Limb (tissue), 2 donors: ENCODE data around the gene TRMT112.

Experiments used
- DNase-seq, 2 donors: peaks; one replicate each; pipeline ENCODE4 v3.0.0-alpha.2; 2016; ENCODE audit errors: extremely low spot score in 2 of 2

The TRMT112 gene

DNA sequence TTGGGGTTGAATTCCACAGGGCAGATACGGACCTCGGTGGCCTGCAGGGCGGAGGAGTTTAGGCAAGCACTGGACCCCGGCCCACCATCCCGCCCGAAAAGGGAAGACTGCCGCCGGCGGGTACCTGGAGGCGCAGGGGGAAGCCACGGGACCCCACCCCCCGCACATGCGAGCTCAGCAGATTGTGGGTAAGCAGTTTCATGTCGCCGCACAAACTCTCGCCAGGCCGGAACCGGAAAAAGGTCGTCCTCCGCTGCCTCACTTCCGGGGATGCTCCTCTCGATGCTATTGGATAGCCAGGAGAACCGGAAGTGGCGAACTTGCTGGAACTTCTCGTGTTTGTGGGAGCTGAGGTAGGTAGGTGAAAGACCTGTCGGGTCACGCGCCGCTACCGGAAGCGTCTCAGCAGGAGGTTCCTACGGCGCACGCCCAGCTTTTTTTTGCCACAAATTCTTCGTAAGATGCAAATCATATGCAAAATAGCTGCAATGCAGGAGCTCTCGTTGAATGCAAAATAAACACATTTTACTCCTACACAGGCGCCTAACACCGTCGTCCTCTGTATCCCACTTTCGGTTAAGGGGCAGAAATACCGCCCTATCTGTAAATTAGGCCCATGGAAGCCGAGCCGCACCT, at the start of gene TRMT112:
Gene TRMT112 (minus strand): TSS at position 235 of the 636 bp plus-strand sequence. CDS start 33 bp downstream, at position 202.
- DNase-seq: peak; percentile 93 to 96

DNA sequence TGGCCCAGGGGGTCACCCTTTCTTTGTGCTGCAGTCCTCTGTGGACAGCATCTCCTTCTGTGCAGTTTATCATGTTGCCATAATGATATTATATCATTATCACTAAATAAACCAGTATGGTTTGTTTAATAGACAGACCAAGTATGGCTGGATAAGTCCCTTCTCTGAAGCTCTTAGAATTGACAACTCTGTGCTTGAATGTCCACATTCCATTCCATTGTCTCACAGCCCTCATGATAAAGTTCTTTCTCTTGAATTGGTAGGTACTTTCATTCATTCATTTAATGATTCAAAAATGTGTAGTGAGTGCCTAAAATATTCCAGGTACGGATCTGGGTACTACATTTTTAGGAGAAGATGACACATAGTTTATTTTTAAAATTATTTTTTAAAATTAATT, 49.4 kb upstream of the TRMT112 start:
- no peak for DNase-seq

DNA sequence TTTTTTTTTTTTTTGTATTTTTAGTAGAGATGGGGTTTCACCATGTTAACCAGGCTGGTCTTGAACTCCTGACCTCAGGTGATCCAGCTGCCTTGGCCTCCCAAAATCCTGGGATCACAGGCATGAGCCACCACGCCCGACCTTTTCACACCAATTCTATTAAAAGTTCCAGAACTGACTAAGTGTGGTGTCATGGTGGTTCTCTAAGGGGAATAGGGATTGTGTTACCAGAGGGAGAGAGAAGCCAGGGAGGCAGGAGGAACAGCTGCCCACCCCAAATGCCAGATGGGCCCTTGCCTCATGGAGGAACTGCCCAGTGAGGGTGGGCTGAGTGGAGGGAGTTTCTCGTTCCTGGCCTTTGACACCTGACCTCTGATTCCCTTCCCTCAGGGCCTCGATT, 47.6 kb upstream of the TRMT112 start:
- DNase-seq: no peak

DNA sequence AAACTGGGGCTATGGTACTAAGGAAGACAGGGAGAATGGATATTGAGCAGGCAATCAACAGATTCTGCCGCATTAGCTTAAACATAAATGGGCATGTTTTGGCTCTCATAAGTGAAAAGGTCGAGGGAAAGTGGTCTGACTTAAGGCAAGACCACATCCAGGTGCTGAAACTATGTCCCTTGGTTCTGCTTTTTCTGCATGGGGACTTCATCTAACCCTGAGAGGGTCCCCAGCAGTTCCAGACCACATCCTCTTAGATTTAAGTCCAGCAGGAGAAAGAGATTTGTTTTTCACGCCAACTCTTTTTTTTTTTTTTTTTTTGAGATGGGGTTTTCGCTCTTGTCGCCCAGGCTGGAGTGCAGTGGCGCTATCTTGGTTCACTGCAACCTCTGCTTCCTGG, 47.1 kb upstream of the TRMT112 start:
- no peak for DNase-seq

DNA sequence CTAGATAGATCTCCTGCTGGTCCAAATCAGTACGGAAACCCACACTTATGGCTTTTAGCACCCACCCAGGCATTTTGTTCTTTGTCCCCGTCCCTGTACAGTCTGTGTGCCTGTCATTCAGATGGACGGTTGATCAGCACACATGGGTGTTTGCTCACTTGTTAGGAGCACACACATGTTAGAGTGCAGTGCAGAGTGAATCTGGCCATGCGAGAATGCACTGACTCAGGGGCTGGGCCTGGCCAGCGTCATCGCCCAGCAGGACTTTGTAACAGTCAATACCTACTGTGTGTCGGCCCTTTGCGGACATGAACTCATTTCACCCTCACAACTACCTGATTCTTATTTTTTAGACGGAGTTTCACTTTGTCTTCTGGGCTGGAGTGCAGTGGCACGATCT, 45.0 kb upstream of the TRMT112 start:
- DNase-seq: no peak

DNA sequence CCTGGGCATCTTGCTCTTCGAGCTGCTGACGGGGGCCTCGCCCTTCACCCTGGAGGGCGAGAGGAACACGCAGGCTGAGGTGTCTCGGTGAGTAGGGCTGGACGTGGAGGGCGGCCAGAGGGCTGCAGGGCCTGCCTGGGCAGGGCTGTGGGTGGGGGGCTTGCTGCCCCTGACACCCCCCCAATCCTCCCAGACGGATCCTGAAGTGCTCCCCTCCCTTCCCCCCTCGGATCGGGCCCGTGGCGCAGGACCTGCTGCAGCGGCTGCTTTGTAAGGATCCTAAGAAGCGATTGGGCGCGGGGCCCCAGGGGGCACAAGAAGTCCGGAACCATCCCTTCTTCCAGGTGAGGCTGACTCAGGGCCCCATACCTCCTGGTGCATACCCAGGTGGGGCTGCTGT, 44.3 kb upstream of the TRMT112 start:
- DNase-seq: no peak

DNA sequence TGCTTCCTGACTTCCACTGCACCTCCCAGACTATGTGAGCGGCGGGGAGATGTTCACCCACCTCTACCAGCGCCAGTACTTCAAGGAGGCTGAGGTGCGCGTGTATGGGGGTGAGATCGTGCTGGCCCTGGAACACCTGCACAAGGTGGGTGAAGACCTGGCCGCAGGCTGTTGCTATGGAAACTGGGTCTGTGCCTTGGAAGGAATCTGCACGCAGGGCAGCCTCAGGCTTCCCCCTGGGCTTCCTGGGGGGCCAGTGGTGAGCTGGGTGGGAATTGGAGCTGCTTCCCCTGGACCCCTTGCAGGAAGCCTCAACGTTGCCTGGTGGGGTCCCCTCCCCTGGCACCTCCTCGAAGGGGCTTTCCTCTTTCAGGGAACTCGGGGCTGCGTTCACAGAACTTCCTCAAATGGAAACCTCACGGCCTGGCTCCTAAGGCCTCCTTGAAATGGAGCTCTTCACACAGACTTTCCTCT, 43.1 kb upstream of the TRMT112 start:
- DNase-seq: no peak

DNA sequence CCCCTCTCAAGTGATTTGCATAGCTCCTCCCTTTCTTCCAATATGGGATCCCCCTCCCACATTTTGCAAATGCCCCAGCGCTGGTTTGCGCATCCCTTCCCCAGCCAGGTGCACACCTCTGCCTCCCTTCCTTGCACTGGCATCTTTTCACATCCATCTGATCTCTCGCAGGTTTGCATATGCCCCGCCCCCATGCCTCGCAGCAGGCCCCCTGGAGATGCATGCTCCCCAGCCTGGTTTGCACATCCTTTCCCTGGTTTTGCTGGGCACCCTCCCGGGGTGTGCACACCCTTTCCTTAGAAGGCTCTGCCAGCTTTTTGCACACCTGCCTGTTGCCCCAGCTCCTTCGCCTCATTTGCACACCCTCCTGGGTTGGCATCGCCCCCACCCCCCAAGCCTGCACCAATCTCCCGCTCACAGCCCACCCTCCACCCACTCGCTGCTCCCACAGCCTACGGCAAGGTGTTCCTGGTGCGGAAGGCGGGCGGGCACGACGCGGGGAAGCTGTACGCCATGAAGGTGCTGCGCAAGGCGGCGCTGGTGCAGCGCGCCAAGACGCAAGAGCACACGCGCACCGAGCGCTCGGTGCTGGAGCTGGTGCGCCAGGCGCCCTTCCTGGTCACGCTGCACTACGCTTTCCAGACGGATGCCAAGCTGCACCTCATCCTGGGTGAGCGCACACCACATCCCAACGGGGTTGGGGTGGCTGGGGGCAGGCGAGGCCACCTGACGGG, 42.5 kb upstream of the TRMT112 start:
- peak in 1 of 2 donors; percentile 58 for DNase-seq

DNA sequence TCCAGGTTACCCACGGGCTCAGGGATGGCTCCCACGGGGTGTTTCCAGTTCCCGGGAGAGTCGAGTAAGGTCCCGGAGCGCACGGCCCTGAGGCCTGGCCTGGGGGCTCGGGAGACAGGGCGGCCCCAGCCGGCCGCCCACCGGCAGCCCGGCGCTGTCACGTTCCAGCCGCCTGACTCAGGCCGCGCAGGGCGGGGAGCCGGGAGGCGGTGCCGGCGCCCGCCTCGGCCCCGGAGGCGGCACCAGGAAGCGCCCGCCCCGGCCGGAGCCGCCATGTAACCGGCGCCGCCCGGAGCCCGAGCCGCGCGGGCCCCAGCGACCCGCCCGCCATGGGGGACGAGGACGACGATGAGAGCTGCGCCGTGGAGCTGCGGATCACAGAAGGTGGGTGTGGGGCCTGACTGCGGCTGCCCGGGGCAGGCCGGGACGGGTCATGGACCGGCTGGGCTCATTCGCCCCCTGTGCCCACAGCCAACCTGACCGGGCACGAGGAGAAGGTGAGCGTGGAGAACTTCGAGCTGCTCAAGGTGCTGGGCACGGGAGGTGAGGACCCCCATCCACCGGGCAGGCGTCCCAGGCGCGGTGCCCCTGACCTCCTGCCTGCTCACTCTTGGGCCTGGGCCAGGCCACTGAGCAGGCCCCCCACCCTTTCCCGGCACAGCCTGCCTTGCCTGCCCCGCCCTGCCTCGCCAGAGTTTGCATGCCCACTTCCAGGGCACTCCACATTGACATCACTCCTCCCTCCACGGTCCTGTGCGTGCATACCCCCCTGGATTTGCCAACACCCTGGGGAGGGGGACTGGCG, 41.8 kb upstream of the TRMT112 start, which contains the start of gene RPS6KA4:
Gene RPS6KA4 (plus strand): TSS at position 256 of the 805 bp plus-strand sequence. CDS start 74 bp downstream, at position 330.
- peak in 1 of 2 donors; percentile 76 for DNase-seq

DNA sequence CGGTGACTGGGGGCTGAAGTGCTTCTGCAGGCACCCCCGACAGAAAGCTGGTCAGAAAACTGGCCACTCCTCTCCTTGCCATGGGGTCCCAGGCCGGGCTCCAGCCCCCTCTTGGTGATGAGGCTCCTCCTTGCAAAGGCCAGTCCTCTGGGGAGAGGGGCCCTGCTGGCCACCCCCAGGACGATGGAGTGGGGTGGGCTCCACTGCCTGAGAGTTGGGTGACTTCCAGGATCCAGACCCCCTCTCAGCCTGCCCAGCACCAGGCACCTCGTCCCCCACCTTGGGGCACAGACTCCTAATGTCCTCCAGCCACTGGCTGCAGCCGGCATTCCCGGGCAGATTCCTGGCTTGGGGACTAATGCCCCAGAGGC, 41.2 kb upstream of the TRMT112 start:
- DNase-seq: no peak

DNA sequence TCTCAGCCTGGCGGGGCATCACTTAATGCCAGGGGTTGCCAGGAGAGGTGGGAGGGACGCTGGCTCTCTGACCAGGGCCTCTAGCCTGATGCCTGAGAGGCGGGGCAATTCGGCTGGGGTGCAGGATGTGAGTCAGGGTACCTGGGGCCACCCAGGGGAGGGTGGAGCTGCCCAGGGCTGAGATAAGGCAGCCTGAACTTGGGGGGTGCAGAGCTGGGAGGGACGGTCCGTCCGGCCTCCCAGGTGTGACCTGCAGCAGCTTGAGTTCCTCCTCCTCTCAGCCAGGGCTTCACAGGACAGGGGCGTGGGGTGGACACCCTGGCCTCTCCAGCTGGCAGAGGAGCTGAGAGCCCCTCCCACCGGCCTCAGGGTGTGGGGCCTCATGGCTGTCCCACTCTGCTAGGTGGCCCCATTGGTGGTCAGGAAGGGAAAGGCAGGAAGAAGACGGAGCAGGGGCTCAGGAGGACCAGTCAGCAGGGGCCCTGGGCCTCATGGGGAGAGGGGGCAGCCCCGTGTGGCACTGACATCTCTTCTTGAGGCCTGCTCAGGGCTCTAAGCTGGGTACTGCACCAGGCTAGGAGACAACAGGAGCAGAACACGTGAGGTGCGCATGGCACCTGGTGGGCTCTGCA, 40.7 kb upstream of the TRMT112 start:
- no peak for DNase-seq

DNA sequence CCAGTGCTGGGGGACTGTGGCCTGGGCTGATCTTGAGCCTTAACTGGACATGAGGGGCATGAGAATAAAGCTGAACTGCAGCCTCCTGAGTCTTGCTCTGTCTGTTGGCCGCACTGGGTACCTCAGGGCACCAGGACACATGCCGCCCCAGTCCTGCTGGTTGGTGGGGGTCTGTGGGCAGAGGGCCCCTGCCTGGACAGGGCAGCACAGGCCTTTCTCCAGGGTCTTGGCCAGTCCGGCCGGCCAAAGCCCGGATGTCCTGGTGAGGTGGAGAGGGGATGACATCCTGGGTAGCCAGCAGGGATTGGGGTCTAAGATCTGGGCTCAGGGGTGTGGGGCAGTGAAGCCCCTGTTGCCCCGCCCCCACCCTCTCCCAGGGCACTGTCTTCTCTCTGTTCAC, 40.1 kb upstream of the TRMT112 start:
- no peak for DNase-seq

DNA sequence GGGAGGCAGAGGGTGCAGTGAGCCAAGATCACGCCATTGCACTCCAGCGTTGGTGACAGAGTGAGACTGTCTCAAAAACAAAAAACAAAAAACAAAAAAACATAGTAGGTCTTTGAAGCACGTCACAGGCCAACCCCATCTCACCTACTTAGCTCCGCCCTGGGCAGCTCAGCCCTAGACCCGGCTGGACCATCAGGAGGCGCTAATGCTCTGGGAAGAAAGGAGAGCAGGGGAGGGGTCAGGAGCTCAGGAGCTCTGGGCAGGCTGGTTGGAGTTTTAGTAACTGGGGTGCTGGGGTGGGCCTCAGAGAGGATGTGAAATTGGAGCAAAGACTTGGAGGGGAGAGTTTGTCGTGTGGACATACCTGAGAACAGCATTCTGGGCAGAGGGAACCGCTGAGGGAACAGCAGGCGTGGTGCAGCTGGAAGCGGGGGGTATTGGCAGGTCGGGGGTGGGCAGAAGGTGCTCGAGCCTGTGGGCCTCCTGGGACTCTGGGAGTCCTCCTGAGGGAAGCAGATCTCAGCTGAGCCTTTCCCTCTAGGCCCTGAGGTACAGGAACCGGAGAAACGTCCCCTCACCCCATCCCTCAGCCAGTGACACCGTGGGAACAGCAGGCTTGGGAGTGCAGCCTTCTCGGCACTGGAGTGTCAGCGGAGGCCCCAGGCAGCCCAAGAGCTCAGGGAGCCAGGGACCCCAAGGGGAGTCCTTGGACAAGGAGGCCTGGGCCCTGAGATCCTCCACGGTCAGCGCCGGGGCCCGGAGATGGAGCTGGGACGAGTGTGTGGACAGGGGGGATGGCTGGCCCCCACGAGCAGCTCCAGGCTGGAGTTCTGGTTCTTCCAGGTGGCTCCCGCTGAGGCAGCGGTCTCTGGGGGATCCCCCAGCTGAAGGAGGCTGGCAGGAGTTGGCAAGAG, 39.4 kb upstream of the TRMT112 start:
- DNase-seq: peak in 1 of 2 donors; percentile 62

DNA sequence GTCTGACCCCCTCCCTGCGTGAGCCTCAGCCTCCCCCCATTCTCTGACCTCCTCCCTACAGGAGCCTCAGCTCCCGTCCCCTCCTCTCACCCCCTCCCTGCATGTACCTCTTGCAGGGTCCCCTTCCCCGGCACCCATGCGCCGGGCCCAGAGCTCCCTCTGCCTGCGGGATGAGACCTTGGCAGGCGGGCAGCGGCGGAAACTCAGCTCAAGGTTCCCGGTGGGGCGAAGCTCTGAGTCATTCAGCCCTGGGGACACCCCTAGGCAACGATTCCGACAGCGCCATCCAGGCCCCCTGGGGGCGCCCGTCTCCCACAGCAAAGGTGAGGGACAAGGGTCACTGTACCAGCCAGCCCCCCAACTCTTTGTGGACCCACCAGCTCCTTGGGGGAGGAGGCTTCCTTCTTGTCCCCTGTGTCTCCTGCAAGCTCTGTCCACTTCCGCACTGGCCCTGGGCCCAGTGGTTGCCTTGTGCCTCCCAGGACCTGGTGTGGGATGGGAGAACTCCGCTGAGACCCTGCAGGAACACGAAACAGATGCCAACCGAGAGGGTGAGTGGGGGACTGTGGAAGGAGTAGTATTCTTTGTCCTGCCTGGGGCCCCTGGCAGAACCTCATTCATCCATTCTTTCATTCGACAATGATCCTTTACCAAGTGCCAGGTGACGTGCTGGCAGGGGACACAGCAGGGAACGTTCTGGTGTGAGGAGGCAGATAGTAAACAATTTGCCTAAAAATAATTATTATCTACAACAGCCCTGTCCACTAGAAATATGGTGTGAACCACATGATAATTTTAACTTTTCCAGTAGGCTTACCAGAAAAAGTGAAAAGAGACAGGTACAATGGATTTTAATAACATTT, 38.0 kb upstream of the TRMT112 start:
- DNase-seq: peak in 1 of 2 donors; percentile 71

DNA sequence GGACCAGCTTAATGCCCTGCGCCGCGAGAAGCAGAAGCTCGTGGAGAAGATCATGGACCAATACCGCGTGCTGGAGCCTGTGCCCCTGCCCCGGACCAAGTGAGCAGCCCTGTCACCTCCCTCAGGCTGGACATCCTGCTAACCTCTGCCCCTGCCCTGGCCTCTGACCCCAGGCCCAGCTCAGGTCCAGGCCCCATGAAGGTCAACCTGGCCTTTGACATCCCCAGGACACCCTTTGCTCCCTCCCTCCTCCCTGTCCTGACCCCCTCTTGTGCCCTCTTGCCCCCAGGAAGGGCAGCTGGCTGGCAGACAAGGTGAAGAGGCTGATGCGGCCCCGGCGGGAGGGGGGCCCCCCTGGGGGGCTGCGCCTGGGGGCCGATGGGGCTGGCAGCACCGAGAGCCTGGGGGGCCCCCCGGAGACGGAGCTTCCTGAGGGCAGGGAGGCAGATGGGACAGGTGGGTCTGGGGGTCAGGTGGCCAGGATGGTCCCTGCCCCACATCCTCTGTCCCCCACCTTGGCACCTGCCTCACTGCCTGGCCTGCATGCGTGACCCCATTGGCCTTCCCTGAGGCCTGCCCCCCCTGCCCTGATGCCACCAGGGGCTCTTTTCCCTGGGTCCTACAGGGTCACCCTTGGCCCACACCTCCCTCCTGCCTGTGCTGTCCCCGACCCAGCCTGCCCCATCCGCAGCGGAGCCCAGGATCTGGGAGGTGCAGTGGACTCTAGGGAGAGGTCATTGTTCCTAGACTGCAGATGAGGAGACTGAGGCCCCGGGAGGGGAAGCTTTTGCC, 36.6 kb upstream of the TRMT112 start:
- DNase-seq: peak in 1 of 2 donors; percentile 33

DNA sequence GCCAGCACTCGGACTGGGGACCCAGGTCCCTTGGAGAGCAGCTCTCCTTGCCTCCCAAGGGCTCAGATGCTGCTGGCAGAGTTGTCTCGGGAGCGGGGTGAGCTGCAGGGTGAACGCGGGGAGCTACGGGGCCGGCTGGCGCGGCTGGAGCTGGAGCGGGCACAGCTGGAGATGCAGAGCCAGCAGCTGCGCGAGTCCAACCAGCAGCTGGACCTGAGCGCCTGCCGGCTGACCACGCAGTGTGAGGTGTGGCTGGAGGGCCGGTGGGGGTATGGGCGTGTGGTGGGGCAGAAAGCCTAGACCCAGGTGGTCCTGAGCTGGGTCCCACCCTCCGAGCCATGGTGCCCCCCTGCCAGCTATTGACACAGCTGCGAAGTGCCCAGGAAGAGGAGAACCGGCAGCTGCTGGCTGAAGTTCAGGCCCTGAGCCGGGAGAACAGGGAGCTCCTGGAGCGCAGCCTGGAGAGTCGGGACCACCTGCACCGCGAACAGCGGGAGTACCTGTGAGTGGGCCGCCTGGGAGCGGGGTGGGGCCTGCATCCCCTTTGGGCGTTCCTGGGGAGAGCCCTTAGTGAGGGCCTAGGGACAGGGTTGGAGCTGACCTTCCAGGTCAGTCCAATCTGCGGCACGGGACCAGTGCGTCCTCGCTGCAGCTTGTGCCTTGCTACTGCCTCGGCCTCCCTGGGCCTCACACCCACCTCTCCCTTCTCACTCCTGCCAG, 35.8 kb upstream of the TRMT112 start:
- DNase-seq: peak in 1 of 2 donors; percentile 43

DNA sequence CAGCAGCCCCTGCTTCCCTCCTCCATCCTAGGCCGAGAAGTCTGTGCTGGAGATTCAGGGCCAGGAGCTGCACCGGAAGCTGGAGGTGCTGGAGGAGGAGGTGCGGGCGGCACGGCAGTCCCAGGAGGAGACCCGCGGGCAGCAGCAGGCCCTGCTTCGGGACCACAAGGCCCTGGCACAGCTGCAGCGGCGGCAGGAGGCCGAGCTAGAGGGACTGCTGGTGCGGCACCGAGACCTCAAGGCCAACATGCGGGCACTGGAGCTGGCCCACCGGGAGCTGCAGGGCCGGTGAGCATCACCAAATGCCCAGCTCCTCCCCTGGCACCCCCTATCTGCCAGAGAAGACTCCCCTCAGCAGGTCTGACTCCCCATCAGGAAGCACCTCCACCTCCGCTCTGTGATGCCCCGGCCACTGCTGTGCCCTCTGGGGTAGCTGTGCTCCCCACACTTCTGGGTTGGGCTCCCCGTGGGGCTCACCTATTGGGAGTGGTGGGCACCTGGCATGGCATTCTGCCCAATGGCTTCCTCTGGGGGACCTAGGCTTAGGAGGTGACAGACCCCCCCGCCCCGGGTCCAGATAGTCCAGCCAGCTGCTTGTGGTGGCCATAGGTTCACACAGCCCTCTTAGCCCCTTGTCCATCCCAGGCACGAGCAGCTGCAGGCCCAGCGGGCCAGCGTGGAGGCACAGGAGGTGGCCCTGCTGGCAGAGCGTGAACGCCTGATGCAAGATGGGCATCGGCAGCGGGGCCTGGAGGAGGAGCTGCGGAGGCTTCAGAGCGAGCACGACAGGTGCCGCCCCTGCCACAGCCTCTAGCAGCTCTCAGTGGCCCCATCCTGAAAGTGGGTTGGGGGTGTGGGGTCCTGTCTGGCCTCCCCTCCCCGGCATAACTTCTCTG, 35.0 kb upstream of the TRMT112 start:
- DNase-seq: peak in 1 of 2 donors; percentile 29
